HepG2 (cell line): ENCODE measurements around the gene FHIT. TPM values are rescaled to one million over a fixed set of nuclear protein-coding genes. Genes with fewer than 3 reads are reported as not detected.
A peak's percentile ranks its signal among the peaks of the same experiment; 100 is the strongest.

Source experiments
- BRD4 ChIP-seq: sonication (generic); formaldehyde crosslinking; IDR thresholded peaks from 2 replicates; pipeline ENCODE4 v1.4.0; 2020; ENCODE audit warnings: missing genetic modification reagents
- CBX2 ChIP-seq, 2 experiments: fragments of 200-600 bp in 1 of 2; sonication (generic); formaldehyde crosslinking in 1 of 2; IDR thresholded peaks; 2 replicates each; pipeline versions ENCODE4 v1.7.0 to v1.8.1; 2018 to 2022; ENCODE audit warnings: low read depth in 2 of 2, low read length in 1 of 2, mild to moderate bottlenecking in 1 of 2, missing genetic modification reagents in 1 of 2
- FUBP1 ChIP-seq: sonication (generic); formaldehyde crosslinking; IDR thresholded peaks from 2 replicates; pipeline ENCODE4 v1.5.1; 2020; ENCODE audit warnings: missing genetic modification reagents, mild to moderate bottlenecking, borderline replicate concordance
- GPN1 ChIP-seq: sonication (generic); formaldehyde crosslinking; IDR thresholded peaks from 2 replicates; pipeline ENCODE4 v1.5.1; 2020; ENCODE audit warnings: missing genetic modification reagents, borderline replicate concordance
- KMT2A ChIP-seq: sonication (generic); formaldehyde crosslinking; IDR thresholded peaks from 2 replicates; pipeline ENCODE4 v1.4.0; 2020; ENCODE audit warnings: missing genetic modification reagents
- NCOA5 ChIP-seq: sonication (generic); formaldehyde crosslinking; IDR thresholded peaks from 2 replicates; pipeline ENCODE4 v1.4.0; 2020; ENCODE audit warnings: missing genetic modification reagents
- NFKBIZ ChIP-seq: IDR thresholded peaks from 2 replicates; pipeline ENCODE4 v1.6.1; 2018; ENCODE audit warnings: missing genetic modification reagents, missing compliant biosample characterization
- PITX1 ChIP-seq: sonication (generic); formaldehyde crosslinking; IDR thresholded peaks from 2 replicates; pipeline ENCODE4 v1.5.1; 2020; ENCODE audit warnings: mild to moderate bottlenecking, missing genetic modification reagents
- PPARG ChIP-seq: conservative IDR thresholded peaks from 2 replicates; pipeline ENCODE4 v1.6.1; 2016; ENCODE audit warnings: missing biosample characterization, missing genetic modification reagents
- SALL1 ChIP-seq: sonication (generic); formaldehyde crosslinking; IDR thresholded peaks from 2 replicates; pipeline ENCODE4 v1.8.0; 2022; ENCODE audit warnings: mild to moderate bottlenecking, missing genetic modification reagents
- SIX1 ChIP-seq: sonication (generic); formaldehyde crosslinking; IDR thresholded peaks from 2 replicates; pipeline ENCODE4 v1.4.0; 2020; ENCODE audit warnings: missing genetic modification reagents, borderline replicate concordance
- SOX6 ChIP-seq, 2 experiments: fragments of 450-650 bp in 1 of 2; sonication (generic) in 1 of 2; formaldehyde crosslinking in 1 of 2; IDR thresholded peaks; 2 replicates each; pipeline versions ENCODE4 v1.4.0 to v1.6.1; 2017 to 2020; ENCODE audit warnings: antibody characterized with exemption in 1 of 2, mild to moderate bottlenecking in 1 of 2, missing genetic modification reagents in 1 of 2
- ZBTB38 ChIP-seq: sonication (generic); formaldehyde crosslinking; IDR thresholded peaks from 2 replicates; pipeline ENCODE4 v1.5.1; 2020; ENCODE audit warnings: mild to moderate bottlenecking, missing genetic modification reagents
- ZFP62 ChIP-seq: sonication (generic); formaldehyde crosslinking; IDR thresholded peaks from 2 replicates; pipeline ENCODE4 v1.4.0; 2020; ENCODE audit warnings: missing genetic modification reagents
- ZFX ChIP-seq: sonication (generic); formaldehyde crosslinking; IDR thresholded peaks from 2 replicates; pipeline ENCODE4 v1.4.0; 2020; ENCODE audit warnings: mild to moderate bottlenecking, low read depth, missing genetic modification reagents, moderate library complexity
- ZNF367 ChIP-seq: sonication (generic); formaldehyde crosslinking; IDR thresholded peaks from 2 replicates; pipeline ENCODE4 v1.4.0; 2020; ENCODE audit warnings: missing genetic modification reagents, borderline replicate concordance
- ZNF546 ChIP-seq: sonication (generic); formaldehyde crosslinking; conservative IDR thresholded peaks from 2 replicates; pipeline ENCODE4 v1.8.1; 2023; ENCODE audit warnings: mild to moderate bottlenecking, missing genetic modification reagents
- ZNF580 ChIP-seq: IDR thresholded peaks from 2 replicates; pipeline ENCODE4 v1.6.1; 2016; ENCODE audit warnings: low read depth, borderline replicate concordance
- ZSCAN20 ChIP-seq: sonication (generic); formaldehyde crosslinking; IDR thresholded peaks from 2 replicates; pipeline ENCODE4 v1.4.0; 2020; ENCODE audit warnings: missing genetic modification reagents, mild to moderate bottlenecking, borderline replicate concordance
- polyA plus RNA-seq, 8 experiments: library from polyadenylated mRNA; depleted of rRNA in 3 of 8; stranded (reverse) in 7 of 8; unstranded in 1 of 8; fragments of >200 nt; fragmentation: Illumina TruSeq in 4 of 8; extraction: Trizol in 4 of 8; gene quantifications; 2 replicates each; pipeline versions ENCODE4 v1.2.1 to v1.2.3, GENCODE V29; 2011 to 2016; ENCODE audit warnings: low read depth in 4 of 8, missing spikeins in 1 of 8, mixed read lengths in 1 of 8; ENCODE audit not compliant: insufficient read depth in 1 of 8
- total RNA-seq, 5 experiments: library from RNA; depleted of rRNA; stranded (reverse); fragments of >200 nt; fragmentation: Illumina TruSeq; extraction: Trizol; gene quantifications; 2 replicates each; pipeline ENCODE4 v1.2.3, GENCODE V29; 2016; ENCODE audit warnings: low read depth in 1 of 5
- TF ChIP-seq, protein P1 (sequence below), 2 experiments: fragments of 450-650 bp in 1 of 2; sonication (generic) in 1 of 2; formaldehyde crosslinking in 1 of 2; IDR thresholded peaks; 2 replicates each; pipeline versions ENCODE4 v1.6.1 to v1.8.0; 2016 to 2022; ENCODE audit warnings: antibody characterized with exemption in 1 of 2, mild to moderate bottlenecking in 1 of 2, missing genetic modification reagents in 1 of 2

Gene FHIT
- total and polyA plus RNA-seq, 2 of the 13 experiments (the other 11 are each of a cell fraction or from before 2014, with no cell fraction given) = 4.0 to 4.6 TPM

- no peak for TF ChIP-seq SOX6 (IDR thresholded peaks at IDR 0.05)
- TF ChIP-seq SOX6 (CRISPR knock-in tag; IDR thresholded peaks at IDR 0.05) = peak; percentile 84
- TF ChIP-seq GPN1 (CRISPR knock-in tag) = no peak
- TF ChIP-seq BRD4 = no peak
- no peak for TF ChIP-seq ZFX (CRISPR knock-in tag)
- no peak for TF ChIP-seq NCOA5
- peak; percentile 98 for TF ChIP-seq PITX1
- 0 out of 2 replicates have a peak, but pooled peaks have one; percentile 67 for TF ChIP-seq PPARG (CRISPR knock-in tag)
- no peak for TF ChIP-seq ZBTB38 (CRISPR knock-in tag)
- no peak for TF ChIP-seq ZNF546 (CRISPR knock-in tag)
- no peak for TF ChIP-seq ZNF367 (CRISPR knock-in tag)
- TF ChIP-seq SALL1 = peak; percentile 17; the same call in 1 of the 2 replicates
- no peak for TF ChIP-seq ZNF580 (CRISPR knock-in tag)
- 0 out of 2 replicates have a peak, but pooled peaks have one; percentile 47 for TF ChIP-seq NFKBIZ (CRISPR knock-in tag)
- no peak for TF ChIP-seq ZSCAN20 (CRISPR knock-in tag)
- no peak for TF ChIP-seq CBX2 (IDR thresholded peaks at IDR 0.05; ENCODE audit: low read depth, low read length)
- TF ChIP-seq CBX2 (CRISPR knock-in tag; IDR thresholded peaks at IDR 0.05; ENCODE audit: low read depth) = no peak
- peak; percentile 56; the same call in 1 of the 2 replicates for TF ChIP-seq SIX1 (CRISPR knock-in tag)
- TF ChIP-seq, protein P1, sequence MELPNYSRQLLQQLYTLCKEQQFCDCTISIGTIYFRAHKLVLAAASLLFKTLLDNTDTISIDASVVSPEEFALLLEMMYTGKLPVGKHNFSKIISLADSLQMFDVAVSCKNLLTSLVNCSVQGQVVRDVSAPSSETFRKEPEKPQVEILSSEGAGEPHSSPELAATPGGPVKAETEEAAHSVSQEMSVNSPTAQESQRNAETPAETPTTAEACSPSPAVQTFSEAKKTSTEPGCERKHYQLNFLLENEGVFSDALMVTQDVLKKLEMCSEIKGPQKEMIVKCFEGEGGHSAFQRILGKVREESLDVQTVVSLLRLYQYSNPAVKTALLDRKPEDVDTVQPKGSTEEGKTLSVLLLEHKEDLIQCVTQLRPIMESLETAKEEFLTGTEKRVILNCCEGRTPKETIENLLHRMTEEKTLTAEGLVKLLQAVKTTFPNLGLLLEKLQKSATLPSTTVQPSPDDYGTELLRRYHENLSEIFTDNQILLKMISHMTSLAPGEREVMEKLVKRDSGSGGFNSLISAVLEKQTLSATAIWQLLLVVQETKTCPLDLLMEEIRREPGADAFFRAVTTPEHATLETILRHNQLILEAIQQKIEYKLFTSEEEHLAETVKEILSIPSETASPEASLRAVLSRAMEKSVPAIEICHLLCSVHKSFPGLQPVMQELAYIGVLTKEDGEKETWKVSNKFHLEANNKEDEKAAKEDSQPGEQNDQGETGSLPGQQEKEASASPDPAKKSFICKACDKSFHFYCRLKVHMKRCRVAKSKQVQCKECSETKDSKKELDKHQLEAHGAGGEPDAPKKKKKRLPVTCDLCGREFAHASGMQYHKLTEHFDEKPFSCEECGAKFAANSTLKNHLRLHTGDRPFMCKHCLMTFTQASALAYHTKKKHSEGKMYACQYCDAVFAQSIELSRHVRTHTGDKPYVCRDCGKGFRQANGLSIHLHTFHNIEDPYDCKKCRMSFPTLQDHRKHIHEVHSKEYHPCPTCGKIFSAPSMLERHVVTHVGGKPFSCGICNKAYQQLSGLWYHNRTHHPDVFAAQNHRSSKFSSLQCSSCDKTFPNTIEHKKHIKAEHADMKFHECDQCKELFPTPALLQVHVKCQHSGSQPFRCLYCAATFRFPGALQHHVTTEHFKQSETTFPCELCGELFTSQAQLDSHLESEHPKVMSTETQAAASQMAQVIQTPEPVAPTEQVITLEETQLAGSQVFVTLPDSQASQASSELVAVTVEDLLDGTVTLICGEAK (IDR thresholded peaks at IDR 0.05) = no peak
- TF ChIP-seq, protein P1 (CRISPR knock-in tag; IDR thresholded peaks at IDR 0.05) = no peak
- TF ChIP-seq ZFP62 = no peak
- no peak for TF ChIP-seq KMT2A
- TF ChIP-seq FUBP1 (CRISPR knock-in tag) = no peak
Observed at GRCh38 chr3:60967141-60967540, 284.1 kb downstream of the FHIT start (continued).
